HepG2 (cell line): ENCODE data around the gene NIPAL4.

ENCODE experiments used
- EZH2 ChIP-seq: conservative IDR thresholded peaks from 2 replicates; pipeline ENCODE4 v1.6.1; 2012; ENCODE audit warnings: mild to moderate bottlenecking, low read depth, low read length, moderate library complexity
- PAX8 ChIP-seq: sonication (generic); formaldehyde crosslinking; IDR thresholded peaks from 2 replicates; pipeline ENCODE4 v1.8.0; 2022; ENCODE audit warnings: mild to moderate bottlenecking, missing genetic modification reagents, borderline replicate concordance
- POLR2A ChIP-seq, 2 experiments: IDR thresholded peaks; 2 replicates each; pipeline ENCODE4 v1.6.1; 2011; ENCODE audit warnings: low read depth in 2 of 2, low read length in 2 of 2, mild to moderate bottlenecking in 1 of 2, moderate library complexity in 1 of 2; ENCODE audit not compliant: insufficient read depth in 1 of 2
- POLR2AphosphoS5 ChIP-seq: IDR thresholded peaks from 2 replicates; pipeline ENCODE4 v1.6.1; 2012; ENCODE audit warnings: low read depth, low read length
- REST ChIP-seq, 2 experiments: IDR thresholded peaks; 2 replicates each; pipeline ENCODE4 v1.6.1; 2011 to 2012; ENCODE audit warnings: low read length in 2 of 2, borderline replicate concordance in 1 of 2, low read depth in 1 of 2, mild to moderate bottlenecking in 1 of 2, moderate library complexity in 1 of 2
- SP1 ChIP-seq, 2 experiments: fragments of 450-650 bp in 1 of 2; sonication (generic) in 1 of 2; formaldehyde crosslinking in 1 of 2; IDR thresholded peaks; 2 replicates each; pipeline versions ENCODE4 v1.4.0 to v1.6.1; 2016 to 2020; ENCODE audit warnings: missing genetic modification reagents in 1 of 2
- ZFP90 ChIP-seq: sonication (generic); formaldehyde crosslinking; IDR thresholded peaks from 2 replicates; pipeline ENCODE4 v1.8.0; 2022; ENCODE audit warnings: missing genetic modification reagents, mild to moderate bottlenecking, inconsistent platforms, borderline replicate concordance
- ZMYM4 ChIP-seq: sonication (generic); formaldehyde crosslinking; IDR thresholded peaks from 2 replicates; pipeline ENCODE4 v1.8.1; 2023; ENCODE audit warnings: mild to moderate bottlenecking, missing genetic modification reagents
- ZNF3 ChIP-seq: IDR thresholded peaks from 2 replicates; pipeline ENCODE4 v1.7.0; 2017; ENCODE audit warnings: inconsistent platforms
- ZNF431 ChIP-seq: sonication (generic); formaldehyde crosslinking; IDR thresholded peaks from 2 replicates; pipeline ENCODE4 v1.9.0; 2022; ENCODE audit warnings: missing genetic modification reagents, low read depth, mild to moderate bottlenecking, borderline replicate concordance
- ZNF574 ChIP-seq: sonication (generic); formaldehyde crosslinking; IDR thresholded peaks from 2 replicates; pipeline ENCODE4 v1.4.0; 2020; ENCODE audit warnings: missing genetic modification reagents

GRCh38 chr5:157485811-157486210 is 25.8 kb downstream of the NIPAL4 start:
- TF ChIP-seq PAX8 (no peak), POLR2AphosphoS5 (no peak), ZNF574 (CRISPR knock-in tag) (no peak), POLR2A (IDR thresholded peaks at IDR 0.05; ENCODE audit: insufficient read depth in 1 of 2, low read depth in 2 of 2, low read length in 2 of 2) (no peak), REST (IDR thresholded peaks at IDR 0.05; ENCODE audit: borderline replicate concordance in 1 of 2, low read depth in 1 of 2, low read length in 2 of 2) (no peak), EZH2 (no peak), ZMYM4 (CRISPR knock-in tag) (no peak), ZNF431 (no peak), SP1 (IDR thresholded peaks at IDR 0.05) (no peak), SP1 (CRISPR knock-in tag; IDR thresholded peaks at IDR 0.05) (no peak), ZFP90 (CRISPR knock-in tag) (no peak), ZNF3 (CRISPR knock-in tag) (no peak)
